IMR-90 (cell line): ENCODE data around the gene ARHGEF40. TPM values are rescaled to one million over a fixed set of nuclear protein-coding genes. Genes with fewer than 3 reads are reported as not detected.

Experiments
- ATAC-seq: fragments of 200-7000 bp; cut with Tn5 transposase; 2 replicates; pipeline ENCODE4 v1.9.1; 2020; ENCODE audit warnings: low read depth, mild to moderate bottlenecking, moderate library complexity
- BruUV-seq: library from RNA; stranded (reverse); fragments of 400-500 nt; replicated peaks from 2 replicates; lab custom pipeline; 2021; lab: Mats Ljungman, UMichigan
- CTCF ChIA-PET: fragments of 300-600 bp; formaldehyde crosslinking; extraction: SDS; loops from one replicate; lab custom pipeline; 2021; ENCODE audit warnings: antibody characterized with exemption; lab: Yijun Ruan, JAX
- POLR2A ChIA-PET: fragments of 300-600 bp; sonication (Branson Sonifier 250); formaldehyde crosslinking; loops from one replicate; lab custom pipeline; 2022; ENCODE audit warnings: antibody characterized with exemption; ENCODE audit not compliant: unreplicated experiment; lab: Charles Lee
- DNase-seq: peaks from one replicate; pipeline ENCODE4 v3.0.0; 2013
- H2AFZ ChIP-seq: replicated peaks from 2 replicates; pipeline ENCODE3; 2013; ENCODE audit warnings: low read length, mild to moderate bottlenecking; ENCODE audit not compliant: poor library complexity
- H2AK5ac ChIP-seq: 2 replicates; pipeline ENCODE4 v1.6.1; 2013; ENCODE audit warnings: low read depth, low read length, inconsistent platforms
- H2AK9ac ChIP-seq: replicated peaks from 2 replicates; pipeline ENCODE3; 2013; ENCODE audit warnings: mild to moderate bottlenecking, low read depth, low read length, moderate library complexity; ENCODE audit not compliant: poor library complexity
- H2BK120ac ChIP-seq: 2 replicates; pipeline ENCODE4 v1.6.1; 2013; ENCODE audit warnings: low read depth, low read length, inconsistent platforms
- H2BK15ac ChIP-seq: 3 replicates; pipeline ENCODE4 v1.6.1; 2013; ENCODE audit warnings: low read depth, low read length, inconsistent platforms
- H2BK20ac ChIP-seq: 2 replicates; pipeline ENCODE4 v1.6.1; 2013; ENCODE audit warnings: low read depth, mild to moderate bottlenecking, inconsistent platforms, low read length, moderate library complexity
- H2BK5ac ChIP-seq: 2 replicates; pipeline ENCODE4 v1.6.1; 2013; ENCODE audit warnings: mild to moderate bottlenecking, low read depth, low read length, inconsistent platforms; ENCODE audit not compliant: poor library complexity, severe bottlenecking
- H3K14ac ChIP-seq: replicated peaks from 2 replicates; pipeline ENCODE4 v1.6.1; 2013; ENCODE audit warnings: low read depth, low read length, inconsistent platforms
- H3K18ac ChIP-seq: 2 replicates; pipeline ENCODE4 v1.6.1; 2013; ENCODE audit warnings: low read depth, low read length, control low read depth
- H3K23ac ChIP-seq: 2 replicates; pipeline ENCODE4 v1.6.1; 2013; ENCODE audit warnings: low read depth, low read length, inconsistent platforms
- H3K27ac ChIP-seq: 2 replicates; pipeline ENCODE4 v1.5.1; 2013; ENCODE audit warnings: mild to moderate bottlenecking, control low read depth, low read length; ENCODE audit not compliant: insufficient read depth
- H3K27me3 ChIP-seq: 2 replicates; pipeline ENCODE4 v1.6.1; 2013; ENCODE audit warnings: low read length; ENCODE audit not compliant: control insufficient read depth, insufficient read depth
- H3K36me3 ChIP-seq: 2 replicates; pipeline ENCODE4 v1.6.1; 2013; ENCODE audit warnings: low read length, mixed read lengths; ENCODE audit not compliant: control insufficient read depth, insufficient read depth
- H3K4ac ChIP-seq: 2 replicates; pipeline ENCODE4 v1.6.1; 2013; ENCODE audit warnings: low read depth, low read length, inconsistent platforms
- H3K4me1 ChIP-seq: 2 replicates; pipeline ENCODE4 v1.6.1; 2013; ENCODE audit warnings: low read length, mixed read lengths; ENCODE audit not compliant: control insufficient read depth, insufficient read depth
- H3K4me2 ChIP-seq: 2 replicates; pipeline ENCODE4 v1.6.1; 2013; ENCODE audit warnings: low read depth, mild to moderate bottlenecking, control low read depth, low read length, moderate library complexity
- H3K4me3 ChIP-seq: 2 replicates; pipeline ENCODE4 v1.5.1; 2013; ENCODE audit warnings: low read depth, mild to moderate bottlenecking, control low read depth, low read length, moderate library complexity; ENCODE audit not compliant: insufficient read depth
- H3K56ac ChIP-seq: 2 replicates; pipeline ENCODE4 v1.6.1; 2013; ENCODE audit warnings: low read length, inconsistent platforms; ENCODE audit not compliant: insufficient read depth; ENCODE audit errors: extremely low read depth
- H3K79me1 ChIP-seq, 2 experiments: 2 replicates each; pipeline ENCODE4 v1.6.1; 2013; ENCODE audit warnings: low read length in 2 of 2, inconsistent platforms in 1 of 2, low read depth in 1 of 2
- H3K9ac ChIP-seq: 2 replicates; pipeline ENCODE4 v1.6.1; 2013; ENCODE audit warnings: low read depth, low read length, control low read depth
- H3K9me1 ChIP-seq: 2 replicates; pipeline ENCODE4 v1.6.1; 2013; ENCODE audit warnings: low read length, inconsistent platforms; ENCODE audit not compliant: insufficient read depth
- H3K9me3 ChIP-seq: 2 replicates; pipeline ENCODE4 v1.6.1; 2013; ENCODE audit warnings: low read length; ENCODE audit not compliant: control insufficient read depth, insufficient read depth
- H4K20me1 ChIP-seq: 2 replicates; pipeline ENCODE4 v1.6.1; 2013; ENCODE audit warnings: low read length, inconsistent platforms; ENCODE audit not compliant: insufficient read depth
- H4K5ac ChIP-seq: 2 replicates; pipeline ENCODE4 v1.6.1; 2013; ENCODE audit warnings: mild to moderate bottlenecking, low read depth, low read length, control low read depth
- H4K8ac ChIP-seq, 2 experiments: 2 replicates each; pipeline ENCODE4 v1.6.1; 2013; ENCODE audit warnings: low read depth in 2 of 2, low read length in 2 of 2, control low read depth in 1 of 2, inconsistent platforms in 1 of 2
- H4K91ac ChIP-seq: 2 replicates; pipeline ENCODE4 v1.6.1; 2013; ENCODE audit warnings: low read depth, low read length, inconsistent platforms; ENCODE audit not compliant: insufficient read depth
- BHLHE40 ChIP-seq: fragments of 150-350 bp; IDR thresholded peaks from 2 replicates; pipeline ENCODE4 v1.6.1; 2016; ENCODE audit warnings: mild to moderate bottlenecking, low read depth, low read length
- CHD1 ChIP-seq: IDR thresholded peaks from 2 replicates; pipeline ENCODE4 v1.6.1; 2012; ENCODE audit warnings: low read depth, low read length, improper control_type of control experiment
- FOS ChIP-seq: fragments of 150-350 bp; IDR thresholded peaks from 2 replicates; pipeline ENCODE4 v1.6.1; 2016; ENCODE audit warnings: low read depth, low read length
- MAFK ChIP-seq: IDR thresholded peaks from 2 replicates; pipeline ENCODE4 v1.6.1; 2012; ENCODE audit warnings: low read depth, low read length, improper control_type of control experiment
- MAZ ChIP-seq: IDR thresholded peaks from 2 replicates; pipeline ENCODE4 v1.6.1; 2012; ENCODE audit warnings: low read depth, mild to moderate bottlenecking, low read length, improper control_type of control experiment, moderate library complexity, borderline replicate concordance
- NFE2L2 ChIP-seq: fragments of 150-350 bp; IDR thresholded peaks from 2 replicates; pipeline ENCODE4 v1.6.1; 2016; ENCODE audit warnings: low read depth, mild to moderate bottlenecking, low read length
- POLR2A ChIP-seq: IDR thresholded peaks from 2 replicates; pipeline ENCODE4 v1.6.1; 2012; ENCODE audit warnings: mild to moderate bottlenecking, low read depth, low read length
- RAD21 ChIP-seq: IDR thresholded peaks from 2 replicates; pipeline ENCODE4 v1.6.1; 2012; ENCODE audit warnings: low read length, improper control_type of control experiment
- RCOR1 ChIP-seq: IDR thresholded peaks from 2 replicates; pipeline ENCODE4 v1.6.1; 2012; ENCODE audit warnings: mild to moderate bottlenecking, low read length, improper control_type of control experiment; ENCODE audit not compliant: insufficient replicate concordance
- RFX5 ChIP-seq: IDR thresholded peaks from 2 replicates; pipeline ENCODE4 v1.8.0; 2012; ENCODE audit warnings: low read depth, mild to moderate bottlenecking, low read length, moderate library complexity
- SMC3 ChIP-seq: fragments of 150-350 bp; IDR thresholded peaks from 2 replicates; pipeline ENCODE4 v1.6.1; 2016; ENCODE audit warnings: low read depth, mild to moderate bottlenecking, antibody characterized with exemption, low read length, moderate library complexity
- WGBS, 2 experiments: methylation state at CpG; one replicate each; pipeline versions ENCODE4 v1.1.5 to v1.1.7; 2013; ENCODE audit warnings: missing lambda C conversion rate in 2 of 2; ENCODE audit not compliant: insufficient read length in 1 of 2; ENCODE audit errors: extremely low coverage in 2 of 2; 5-methylcytosine and 5-hydroxymethylcytosine counted together
- dilution Hi-C: fragments of 300-500 bp; cut with HindIII; formaldehyde crosslinking; loops from one replicate; pipeline ENCODE4 v1.14.3; 2018; ENCODE audit warnings: low sequenced_read_pairs; ENCODE audit not compliant: unreplicated experiment
- in situ Hi-C: fragments of 300-500 bp; cut with MboI; formaldehyde crosslinking; loops from 3 replicates; pipeline ENCODE4 v1.14.3; 2019; ENCODE audit warnings: low sequenced_read_pairs, inconsistent platforms, mixed read lengths
- intact Hi-C: fragments of 100-400 bp; cut with micrococcal nuclease; formaldehyde crosslinking; loops from 2 replicates; pipeline ENCODE4 v1.10.0; 2022
- polyA plus RNA-seq, 3 experiments: library from polyadenylated mRNA; depleted of rRNA; stranded (reverse); fragments of >200 nt; gene quantifications; 2 replicates each; pipeline ENCODE4 v1.2.3, GENCODE V29; 2012; ENCODE audit warnings: low replicate concordance in 1 of 3
- total RNA-seq: library from RNA; depleted of rRNA; stranded (reverse); fragments of >200 nt; gene quantifications from 2 replicates; pipeline ENCODE4 v1.2.3, GENCODE V29; 2012
- TF ChIP-seq, protein P1 (sequence below): fragments of 150-350 bp; IDR thresholded peaks from 2 replicates; pipeline ENCODE4 v1.6.1; 2016; ENCODE audit warnings: low read depth, mild to moderate bottlenecking, low read length, moderate library complexity, borderline replicate concordance

Gene ARHGEF40
- total and polyA plus RNA-seq, 2 of the 4 experiments (the other 2 are of a cell fraction): 18.1 to 58.4 TPM

DNA sequence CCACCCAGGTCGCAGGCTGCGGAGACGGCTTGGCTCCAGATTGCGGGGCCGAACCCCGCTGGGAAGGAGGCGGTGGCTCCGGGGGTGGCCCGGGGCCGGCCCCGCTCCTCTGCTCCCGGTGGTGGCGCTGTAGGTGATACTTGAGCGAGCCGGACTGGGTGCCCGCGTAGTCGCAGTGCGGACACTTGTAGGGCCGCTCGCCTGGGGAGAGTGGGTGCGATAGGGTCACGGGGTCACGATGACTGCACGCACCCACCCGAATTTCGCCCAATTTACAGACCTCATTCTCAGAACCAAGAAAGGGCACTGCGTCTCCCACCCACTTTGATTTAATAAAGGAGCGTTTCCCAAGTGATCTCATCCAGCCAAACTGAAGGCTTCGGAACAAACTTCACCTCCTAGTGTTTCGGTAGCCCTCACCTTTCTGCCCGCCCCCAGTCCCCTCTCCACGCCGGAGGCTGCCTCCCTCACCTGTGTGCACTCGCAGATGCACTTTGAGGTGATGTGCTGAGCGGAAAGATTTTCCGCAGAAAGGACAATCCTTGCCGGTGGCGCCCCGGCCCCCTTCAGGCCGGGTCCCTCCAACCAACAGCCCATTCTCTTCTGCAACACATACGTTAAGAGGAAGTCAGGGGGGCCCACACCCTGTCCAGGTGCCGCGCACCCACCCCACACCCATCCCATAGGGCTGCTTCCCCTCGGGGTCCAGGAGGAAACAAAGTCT is 21.0 kb downstream of the ARHGEF40 start:
- in situ Hi-C loops: loop anchor here (25.0 kb wide), 2 partner anchors 629 to 754 kb away; partner anchors contain the start of genes APEX1, CCNB1IP1, OSGEP and PARP2
- Histone ChIP-seq H3K36me3 (peaks cover 30% of the 10 kb centered on the region), H3K18ac (no peak overlapping the region), H2BK15ac (no peak overlapping the region), H4K20me1 (peaks cover 6% of the 10 kb centered on the region), H3K14ac (no peak overlapping the region), H3K27ac (no peak overlapping the region), H3K4ac (no peak overlapping the region), H3K9me3 (no peaks in the 10 kb centered on the region), H2AFZ (no peak overlapping the region), H3K27me3 (no peaks in the 10 kb centered on the region), H3K4me1 (peaks cover 11% of the 10 kb centered on the region), H4K5ac (no peak overlapping the region), H4K91ac (no peak overlapping the region), H3K9ac (no peak overlapping the region), H3K4me2 (no peak overlapping the region), H3K79me1 (peaks cover 3 to 11% of the 10 kb centered on the region in 2 experiments; a peak in 1 of 4 replicates), H2BK120ac (no peak overlapping the region), H3K4me3 (no peak overlapping the region), H4K8ac (no peak overlapping the region), H2AK9ac (no peak overlapping the region), H3K23ac (no peak overlapping the region), H3K9me1 (0 out of 2 replicates have a peak, but pooled peaks cover 2% of the 10 kb centered on the region), H2BK5ac (no peak overlapping the region), H2AK5ac (no peak overlapping the region), H2BK20ac (no peak overlapping the region), H3K56ac (no peak overlapping the region)
- TF ChIP-seq CHD1 (no peak), FOS (no peak), MAZ (no peak), RAD21 (no peak), POLR2A (no peak), NFE2L2 (no peak), BHLHE40 (no peak), RCOR1 (no peak), MAFK (no peak), SMC3 (no peak), RFX5 (no peak)
- TF ChIP-seq, protein P1, sequence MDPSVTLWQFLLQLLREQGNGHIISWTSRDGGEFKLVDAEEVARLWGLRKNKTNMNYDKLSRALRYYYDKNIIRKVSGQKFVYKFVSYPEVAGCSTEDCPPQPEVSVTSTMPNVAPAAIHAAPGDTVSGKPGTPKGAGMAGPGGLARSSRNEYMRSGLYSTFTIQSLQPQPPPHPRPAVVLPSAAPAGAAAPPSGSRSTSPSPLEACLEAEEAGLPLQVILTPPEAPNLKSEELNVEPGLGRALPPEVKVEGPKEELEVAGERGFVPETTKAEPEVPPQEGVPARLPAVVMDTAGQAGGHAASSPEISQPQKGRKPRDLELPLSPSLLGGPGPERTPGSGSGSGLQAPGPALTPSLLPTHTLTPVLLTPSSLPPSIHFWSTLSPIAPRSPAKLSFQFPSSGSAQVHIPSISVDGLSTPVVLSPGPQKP: no peak
- ATAC-seq (no peak), DNase-seq (no peak)
- dilution Hi-C loops: no loop called here
- intact Hi-C loops: no loop called here
- 96% methylated on average over 3 of the region's 45 CpGs; no CpG with 5 or more reads in 1 of the 2 experiments for WGBS, 2 experiments
- ChIA-PET CTCF (interaction anchor here (1.3 to 2.9 kb wide), 6 partner anchors 13 to 76 kb away, joined by 4 to 22 read pairs (median 12); no protein-coding TSS in a partner anchor), POLR2A (interaction anchor here (1.3 kb wide), 1 partner anchor 20 kb away, joined by 3 read pairs; no protein-coding TSS in a partner anchor)
- BruUV-seq: no TSS peak
